Measurements from ENCODE around the gene CYB561D1.
A peak's percentile ranks its signal among the peaks of the same experiment; 100 is the strongest.

The CYB561D1 gene

GRCh38 chr1:109501644-109502363 is 7.9 kb downstream of the CYB561D1 start:
- DNase-seq (ENCODE audit: low read depth) = no peak

GRCh38 chr1:109502364-109502851 is 8.5 kb downstream of the CYB561D1 start:
- peak; percentile 55 for DNase-seq (ENCODE audit: low read depth)

GRCh38 chr1:109503935-109504334 is 10.0 kb downstream of the CYB561D1 start:
- no peak for DNase-seq (ENCODE audit: low read depth)

- no peak for DNase-seq (ENCODE audit: low read depth)
These were observed 11.1 kb downstream of the CYB561D1 start for GRCh38 chr1:109504974-109505373.

GRCh38 chr1:109508001-109508872 is 14.3 kb downstream of the CYB561D1 start:
- no peak for DNase-seq (ENCODE audit: low read depth)

GRCh38 chr1:109508873-109509175 is 14.9 kb downstream of the CYB561D1 start:
- DNase-seq (ENCODE audit: low read depth) = no peak

- DNase-seq (ENCODE audit: low read depth) = peak; percentile 37
These were observed 15.6 kb downstream of the CYB561D1 start, which contains the start of gene AMIGO1 for GRCh38 chr1:109509176-109510134. Gene AMIGO1, minus strand, starts transcription at chr1:109509727. Its CDS starts 815 bp downstream, at chr1:109508912.

- no peak for DNase-seq (ENCODE audit: low read depth)
These were observed 19.3 kb downstream of the CYB561D1 start for GRCh38 chr1:109513110-109513710.

GRCh38 chr1:109514846-109515245 is 21.0 kb downstream of the CYB561D1 start:
- no peak for DNase-seq (ENCODE audit: low read depth)

GRCh38 chr1:109516872-109517271 is 23.0 kb downstream of the CYB561D1 start:
- DNase-seq (ENCODE audit: low read depth) = no peak

- no peak for DNase-seq (ENCODE audit: low read depth)
These were observed 23.4 kb downstream of the CYB561D1 start for GRCh38 chr1:109517337-109517736.

GRCh38 chr1:109521002-109521951 is 27.4 kb downstream of the CYB561D1 start:
- DNase-seq (ENCODE audit: low read depth) = no peak

GRCh38 chr1:109522026-109522425 is 28.1 kb downstream of the CYB561D1 start:
- no peak for DNase-seq (ENCODE audit: low read depth)

- DNase-seq (ENCODE audit: low read depth) = no peak
These were observed 29.8 kb downstream of the CYB561D1 start for GRCh38 chr1:109523706-109524105.

GRCh38 chr1:109527098-109527811 is 33.4 kb downstream of the CYB561D1 start:
- DNase-seq (ENCODE audit: low read depth) = no peak

- no peak for DNase-seq (ENCODE audit: low read depth)
These were observed 34.2 kb downstream of the CYB561D1 start for GRCh38 chr1:109527846-109528695.

- DNase-seq (ENCODE audit: low read depth) = no peak
These were observed 34.8 kb downstream of the CYB561D1 start for GRCh38 chr1:109528712-109529111.

- DNase-seq (ENCODE audit: low read depth) = no peak
These were observed 36.1 kb downstream of the CYB561D1 start for GRCh38 chr1:109529881-109530456.

Measured in T-helper 22 cell (primary cell).